Measurements from ENCODE around the gene OR2F1.

Gene OR2F1

GRCh38 chr7:143954544-143954943 is at the start of gene OR2F1:
Gene OR2F1 (plus strand): TSS chr7:143954844. CDS start chr7:143959971, 5,127 bp downstream.
- Histone ChIP-seq H3K36me3 (ENCODE audit: control insufficient read depth in 1 of 2, insufficient read depth in 2 of 2, low read length in 2 of 2) (no peaks in the 10 kb centered on the region), H3K27ac (ENCODE audit: low read depth, low read length) (no peak within 1 kb of the TSS), H3K9ac (ENCODE audit: low read depth in 1 of 2, low read length in 2 of 2) (no peak within 1 kb of the TSS), H3K4me3 (ENCODE audit: low read depth in 1 of 2, low read length in 2 of 2) (no peak within 1 kb of the TSS), H3K9me3 (ENCODE audit: control insufficient read depth in 1 of 2, low read length in 2 of 2) (no peaks in the 10 kb centered on the region), H3K4me1 (ENCODE audit: control insufficient read depth in 1 of 2, insufficient read depth in 2 of 2, low read length in 2 of 2) (no peaks in the 10 kb centered on the region), H3K27me3 (ENCODE audit: control insufficient read depth in 1 of 2, insufficient read depth in 2 of 2, low read length in 2 of 2) (peaks cover 0 to 10% of the 10 kb centered on the region in 2 donors)

- Histone ChIP-seq H3K9me3 (ENCODE audit: control insufficient read depth in 1 of 2, low read length in 2 of 2) (no peaks in the 10 kb centered on the region), H3K4me3 (ENCODE audit: low read depth in 1 of 2, low read length in 2 of 2) (no peak overlapping the region), H3K27ac (ENCODE audit: low read depth, low read length) (no peak overlapping the region), H3K27me3 (ENCODE audit: control insufficient read depth in 1 of 2, insufficient read depth in 2 of 2, low read length in 2 of 2) (no peaks in the 10 kb centered on the region), H3K4me1 (ENCODE audit: control insufficient read depth in 1 of 2, insufficient read depth in 2 of 2, low read length in 2 of 2) (peaks cover under 1 to 2% of the 10 kb centered on the region in 2 donors), H3K9ac (ENCODE audit: low read depth in 1 of 2, low read length in 2 of 2) (no peak overlapping the region), H3K36me3 (ENCODE audit: control insufficient read depth in 1 of 2, insufficient read depth in 2 of 2, low read length in 2 of 2) (no peaks in the 10 kb centered on the region)
These were observed 49.1 kb upstream of the OR2F1 start for GRCh38 chr7:143905509-143905908.

- Histone ChIP-seq H3K36me3 (ENCODE audit: control insufficient read depth in 1 of 2, insufficient read depth in 2 of 2, low read length in 2 of 2) (no peaks in the 10 kb centered on the region), H3K27me3 (ENCODE audit: control insufficient read depth in 1 of 2, insufficient read depth in 2 of 2, low read length in 2 of 2) (no peaks in the 10 kb centered on the region), H3K4me3 (ENCODE audit: low read depth in 1 of 2, low read length in 2 of 2) (no peak overlapping the region), H3K4me1 (ENCODE audit: control insufficient read depth in 1 of 2, insufficient read depth in 2 of 2, low read length in 2 of 2) (no peaks in the 10 kb centered on the region), H3K9ac (ENCODE audit: low read depth in 1 of 2, low read length in 2 of 2) (no peak overlapping the region), H3K27ac (ENCODE audit: low read depth, low read length) (no peak overlapping the region), H3K9me3 (ENCODE audit: control insufficient read depth in 1 of 2, low read length in 2 of 2) (no peaks in the 10 kb centered on the region)
These were observed 48.5 kb upstream of the OR2F1 start for GRCh38 chr7:143906151-143906550.

- no peak overlapping the region for H3K4me3 ChIP-seq (ENCODE audit: low read depth in 1 of 2, low read length in 2 of 2)
- no peaks in the 10 kb centered on the region for H3K36me3 ChIP-seq (ENCODE audit: control insufficient read depth in 1 of 2, insufficient read depth in 2 of 2, low read length in 2 of 2)
- no peaks in the 10 kb centered on the region for H3K9me3 ChIP-seq (ENCODE audit: control insufficient read depth in 1 of 2, low read length in 2 of 2)
- H3K9ac ChIP-seq (ENCODE audit: low read depth in 1 of 2, low read length in 2 of 2) = no peak overlapping the region
- no peak overlapping the region for H3K27ac ChIP-seq (ENCODE audit: low read depth, low read length)
- H3K27me3 ChIP-seq (ENCODE audit: control insufficient read depth in 1 of 2, insufficient read depth in 2 of 2, low read length in 2 of 2) = no peaks in the 10 kb centered on the region
- H3K4me1 ChIP-seq (ENCODE audit: control insufficient read depth in 1 of 2, insufficient read depth in 2 of 2, low read length in 2 of 2) = no peaks in the 10 kb centered on the region
These were observed 47.7 kb upstream of the OR2F1 start for GRCh38 chr7:143906895-143907294.

DNA sequence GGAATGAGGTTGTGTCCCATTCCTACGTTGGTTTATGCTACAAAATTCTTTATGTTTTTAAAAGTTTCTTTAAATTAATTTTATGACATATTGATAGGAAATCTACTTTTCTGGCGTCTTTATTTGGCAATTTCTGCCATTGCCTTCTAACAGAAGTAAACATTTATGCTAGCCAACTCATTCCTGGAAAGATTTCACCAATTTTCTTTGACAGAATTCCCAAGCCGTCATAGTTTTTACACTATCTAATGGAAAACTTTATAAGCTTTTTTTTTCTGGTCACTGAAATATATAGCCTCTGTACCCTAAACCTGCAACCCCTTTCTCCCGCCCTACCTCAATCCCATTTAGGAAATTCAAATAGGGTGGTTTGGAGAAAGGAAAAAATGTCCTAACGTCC is 46.5 kb upstream of the OR2F1 start:
- Histone ChIP-seq H3K4me1 (ENCODE audit: control insufficient read depth in 1 of 2, insufficient read depth in 2 of 2, low read length in 2 of 2) (no peaks in the 10 kb centered on the region), H3K36me3 (ENCODE audit: control insufficient read depth in 1 of 2, insufficient read depth in 2 of 2, low read length in 2 of 2) (no peaks in the 10 kb centered on the region)

DNA sequence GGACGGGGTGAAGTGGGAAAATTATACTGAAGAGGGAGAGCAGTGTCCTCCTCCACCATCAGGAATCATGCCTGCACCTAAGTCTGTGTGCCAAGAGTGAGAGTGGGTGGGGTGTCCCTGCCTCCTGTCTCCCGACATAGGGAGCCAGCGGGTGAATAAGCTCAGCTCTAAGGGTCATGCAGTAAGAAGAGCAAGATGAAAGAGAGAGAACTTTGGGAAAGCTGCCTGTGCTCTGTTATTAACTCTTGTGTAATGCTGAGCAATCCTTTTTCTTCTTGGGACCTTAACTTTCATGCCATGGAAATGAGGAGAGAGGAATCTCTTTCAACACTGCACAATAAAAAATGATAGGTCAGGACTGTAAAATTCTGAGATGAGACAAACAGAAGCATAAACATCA is 44.8 kb upstream of the OR2F1 start:
- no peak overlapping the region for H3K9ac ChIP-seq (ENCODE audit: low read depth in 1 of 2, low read length in 2 of 2)
- H3K4me3 ChIP-seq (ENCODE audit: low read depth in 1 of 2, low read length in 2 of 2) = no peak overlapping the region
- H3K4me1 ChIP-seq (ENCODE audit: control insufficient read depth in 1 of 2, insufficient read depth in 2 of 2, low read length in 2 of 2) = no peaks in the 10 kb centered on the region
- no peak overlapping the region for H3K27ac ChIP-seq (ENCODE audit: low read depth, low read length)
- no peaks in the 10 kb centered on the region for H3K36me3 ChIP-seq (ENCODE audit: control insufficient read depth in 1 of 2, insufficient read depth in 2 of 2, low read length in 2 of 2)
- no peaks in the 10 kb centered on the region for H3K9me3 ChIP-seq (ENCODE audit: control insufficient read depth in 1 of 2, low read length in 2 of 2)
- H3K27me3 ChIP-seq (ENCODE audit: control insufficient read depth in 1 of 2, insufficient read depth in 2 of 2, low read length in 2 of 2) = no peaks in the 10 kb centered on the region

More for the DNA sequence above, 46.5 kb upstream of the OR2F1 start:
- no peak overlapping the region for H3K4me3 ChIP-seq (ENCODE audit: low read depth in 1 of 2, low read length in 2 of 2)
- no peak overlapping the region for H3K9ac ChIP-seq (ENCODE audit: low read depth in 1 of 2, low read length in 2 of 2)
- H3K27ac ChIP-seq (ENCODE audit: low read depth, low read length) = no peak overlapping the region
- no peaks in the 10 kb centered on the region for H3K27me3 ChIP-seq (ENCODE audit: control insufficient read depth in 1 of 2, insufficient read depth in 2 of 2, low read length in 2 of 2)
- no peaks in the 10 kb centered on the region for H3K9me3 ChIP-seq (ENCODE audit: control insufficient read depth in 1 of 2, low read length in 2 of 2)

DNA sequence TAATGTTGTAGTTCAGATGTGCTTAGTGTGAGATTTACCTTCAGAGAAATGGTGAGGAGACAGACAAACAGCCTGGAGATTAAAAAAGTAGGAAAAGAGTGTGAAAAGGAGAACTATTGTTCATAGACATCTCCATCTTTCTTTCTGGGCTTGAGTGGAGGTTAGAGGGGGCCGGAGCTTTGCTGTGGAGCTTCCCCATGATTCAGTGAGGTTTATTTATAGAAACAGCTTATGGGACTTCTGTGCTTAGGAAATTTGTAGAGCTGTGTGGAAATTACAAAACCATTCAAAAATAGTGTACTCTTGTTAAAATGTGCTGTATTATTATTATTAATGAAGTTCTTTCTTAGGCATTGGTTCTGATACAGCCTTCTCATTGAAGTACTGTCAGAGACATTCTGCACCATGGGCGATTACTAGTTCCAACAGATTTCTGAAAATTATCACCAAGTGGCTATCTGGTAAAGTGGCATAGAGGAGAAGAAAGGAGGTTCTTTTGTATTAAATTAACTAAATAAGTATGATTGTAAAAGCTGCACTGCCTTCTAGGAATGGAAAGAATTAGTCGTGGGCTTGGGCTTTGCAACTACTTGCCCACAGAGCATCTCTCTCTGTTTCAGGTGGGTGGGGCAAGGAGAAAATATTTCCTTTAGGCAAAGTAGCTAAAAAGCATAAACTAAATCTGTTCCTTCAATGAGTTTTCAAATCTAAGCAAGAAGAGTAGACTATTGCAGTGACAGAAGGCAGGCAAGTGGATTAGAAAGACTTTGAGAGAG is 44.0 kb upstream of the OR2F1 start:
- Histone ChIP-seq H3K9ac (ENCODE audit: low read depth in 1 of 2, low read length in 2 of 2) (no peak overlapping the region), H3K4me1 (ENCODE audit: control insufficient read depth in 1 of 2, insufficient read depth in 2 of 2, low read length in 2 of 2) (no peaks in the 10 kb centered on the region), H3K4me3 (ENCODE audit: low read depth in 1 of 2, low read length in 2 of 2) (no peak overlapping the region), H3K27me3 (ENCODE audit: control insufficient read depth in 1 of 2, insufficient read depth in 2 of 2, low read length in 2 of 2) (no peaks in the 10 kb centered on the region), H3K27ac (ENCODE audit: low read depth, low read length) (no peak overlapping the region), H3K9me3 (ENCODE audit: control insufficient read depth in 1 of 2, low read length in 2 of 2) (no peaks in the 10 kb centered on the region), H3K36me3 (ENCODE audit: control insufficient read depth in 1 of 2, insufficient read depth in 2 of 2, low read length in 2 of 2) (no peaks in the 10 kb centered on the region)

GRCh38 chr7:143913945-143914615 is 40.6 kb upstream of the OR2F1 start:
- Histone ChIP-seq H3K4me1 (ENCODE audit: control insufficient read depth in 1 of 2, insufficient read depth in 2 of 2, low read length in 2 of 2) (no peaks in the 10 kb centered on the region), H3K27ac (ENCODE audit: low read depth, low read length) (no peak overlapping the region), H3K9me3 (ENCODE audit: control insufficient read depth in 1 of 2, low read length in 2 of 2) (no peaks in the 10 kb centered on the region), H3K4me3 (ENCODE audit: low read depth in 1 of 2, low read length in 2 of 2) (no peak overlapping the region), H3K36me3 (ENCODE audit: control insufficient read depth in 1 of 2, insufficient read depth in 2 of 2, low read length in 2 of 2) (no peaks in the 10 kb centered on the region), H3K9ac (ENCODE audit: low read depth in 1 of 2, low read length in 2 of 2) (no peak overlapping the region), H3K27me3 (ENCODE audit: control insufficient read depth in 1 of 2, insufficient read depth in 2 of 2, low read length in 2 of 2) (no peaks in the 10 kb centered on the region)

GRCh38 chr7:143914938-143915652 is 39.5 kb upstream of the OR2F1 start:
- no peak overlapping the region for H3K27ac ChIP-seq (ENCODE audit: low read depth, low read length)
- no peaks in the 10 kb centered on the region for H3K9me3 ChIP-seq (ENCODE audit: control insufficient read depth in 1 of 2, low read length in 2 of 2)
- H3K4me1 ChIP-seq (ENCODE audit: control insufficient read depth in 1 of 2, insufficient read depth in 2 of 2, low read length in 2 of 2) = no peaks in the 10 kb centered on the region
- H3K9ac ChIP-seq (ENCODE audit: low read depth in 1 of 2, low read length in 2 of 2) = no peak overlapping the region
- H3K36me3 ChIP-seq (ENCODE audit: control insufficient read depth in 1 of 2, insufficient read depth in 2 of 2, low read length in 2 of 2) = no peaks in the 10 kb centered on the region
- H3K4me3 ChIP-seq (ENCODE audit: low read depth in 1 of 2, low read length in 2 of 2) = no peak overlapping the region
- no peaks in the 10 kb centered on the region for H3K27me3 ChIP-seq (ENCODE audit: control insufficient read depth in 1 of 2, insufficient read depth in 2 of 2, low read length in 2 of 2)

- H3K4me1 ChIP-seq (ENCODE audit: control insufficient read depth in 1 of 2, insufficient read depth in 2 of 2, low read length in 2 of 2) = no peaks in the 10 kb centered on the region
- no peaks in the 10 kb centered on the region for H3K27me3 ChIP-seq (ENCODE audit: control insufficient read depth in 1 of 2, insufficient read depth in 2 of 2, low read length in 2 of 2)
- no peak overlapping the region for H3K27ac ChIP-seq (ENCODE audit: low read depth, low read length)
- no peak overlapping the region for H3K9ac ChIP-seq (ENCODE audit: low read depth in 1 of 2, low read length in 2 of 2)
- no peaks in the 10 kb centered on the region for H3K9me3 ChIP-seq (ENCODE audit: control insufficient read depth in 1 of 2, low read length in 2 of 2)
- no peak overlapping the region for H3K4me3 ChIP-seq (ENCODE audit: low read depth in 1 of 2, low read length in 2 of 2)
- H3K36me3 ChIP-seq (ENCODE audit: control insufficient read depth in 1 of 2, insufficient read depth in 2 of 2, low read length in 2 of 2) = no peaks in the 10 kb centered on the region
These were observed 29.8 kb upstream of the OR2F1 start for GRCh38 chr7:143924851-143925250.

Measured in duodenal mucosa (tissue), 2 donors.